NCI-H1105 treated with DMSO at 0.1 percent for 48 hours (cell line): ENCODE results near the gene KCNQ1.
A peak's percentile ranks its signal among the peaks of the same experiment; 100 is the strongest.

ENCODE experiments used
- DNase-seq: peaks from one replicate; lab custom pipeline; 2025; lab: John Stamatoyannopoulos, UW

Gene KCNQ1

DNA sequence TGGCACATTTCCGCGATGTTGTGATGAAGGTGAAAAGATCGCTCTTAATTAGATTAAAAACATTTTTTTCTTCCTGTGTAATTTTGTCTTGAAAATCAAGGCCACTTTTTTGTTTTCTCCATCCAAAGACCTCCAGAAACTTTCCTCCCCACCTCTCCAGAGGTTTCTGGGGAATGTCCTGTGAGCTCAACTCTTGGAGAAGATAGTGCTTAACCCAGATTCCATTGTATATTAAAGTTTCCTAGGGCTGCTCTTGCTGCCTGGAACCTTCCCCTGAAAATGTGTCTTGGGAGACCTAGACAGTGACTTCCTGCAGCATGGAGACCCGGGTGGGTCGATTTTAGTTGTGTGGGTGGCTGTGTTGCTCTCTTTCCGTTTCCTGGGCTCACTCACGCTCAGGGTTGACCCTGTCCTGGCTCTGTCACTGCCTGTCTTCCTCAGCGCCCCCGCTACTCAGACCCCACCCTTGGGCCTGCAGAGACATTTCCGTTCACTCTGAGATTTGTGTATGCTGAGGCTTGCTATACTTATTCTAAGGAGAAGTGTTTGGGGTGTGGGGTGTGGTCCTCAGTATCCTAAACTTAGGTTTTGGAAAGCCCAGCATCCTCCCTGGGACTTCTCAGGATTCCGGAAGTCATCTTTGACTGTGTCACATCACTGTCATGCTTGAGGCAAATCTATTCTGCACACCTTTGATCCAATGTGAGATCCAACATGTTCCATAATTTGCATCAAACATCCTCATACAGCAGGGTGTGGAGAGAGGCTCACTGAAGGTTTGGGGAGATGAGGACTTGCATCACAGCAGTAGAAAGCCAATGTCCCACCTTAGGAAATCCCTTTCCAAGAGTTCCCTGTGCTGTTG is 207.8 kb downstream of the KCNQ1 start:
- DNase-seq, result no peak

DNA sequence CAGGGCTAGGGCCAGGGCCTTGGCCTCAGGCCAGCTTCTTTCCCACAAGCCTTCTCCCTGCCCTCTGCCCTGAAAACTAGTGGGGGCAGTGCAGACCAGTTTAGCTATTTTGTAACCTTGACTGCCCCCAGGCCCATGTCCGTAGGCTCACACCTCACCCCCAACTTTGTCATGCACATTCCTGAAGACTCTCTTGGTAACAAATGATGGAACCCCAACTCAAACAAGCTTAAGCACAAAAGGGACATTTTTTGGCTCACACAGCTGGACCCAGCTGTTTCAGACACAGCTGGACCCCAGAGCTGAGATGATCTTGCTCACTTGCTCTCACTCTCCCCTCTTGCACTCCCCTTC is 208.4 kb downstream of the KCNQ1 start:
- DNase-seq, result no peak

DNA sequence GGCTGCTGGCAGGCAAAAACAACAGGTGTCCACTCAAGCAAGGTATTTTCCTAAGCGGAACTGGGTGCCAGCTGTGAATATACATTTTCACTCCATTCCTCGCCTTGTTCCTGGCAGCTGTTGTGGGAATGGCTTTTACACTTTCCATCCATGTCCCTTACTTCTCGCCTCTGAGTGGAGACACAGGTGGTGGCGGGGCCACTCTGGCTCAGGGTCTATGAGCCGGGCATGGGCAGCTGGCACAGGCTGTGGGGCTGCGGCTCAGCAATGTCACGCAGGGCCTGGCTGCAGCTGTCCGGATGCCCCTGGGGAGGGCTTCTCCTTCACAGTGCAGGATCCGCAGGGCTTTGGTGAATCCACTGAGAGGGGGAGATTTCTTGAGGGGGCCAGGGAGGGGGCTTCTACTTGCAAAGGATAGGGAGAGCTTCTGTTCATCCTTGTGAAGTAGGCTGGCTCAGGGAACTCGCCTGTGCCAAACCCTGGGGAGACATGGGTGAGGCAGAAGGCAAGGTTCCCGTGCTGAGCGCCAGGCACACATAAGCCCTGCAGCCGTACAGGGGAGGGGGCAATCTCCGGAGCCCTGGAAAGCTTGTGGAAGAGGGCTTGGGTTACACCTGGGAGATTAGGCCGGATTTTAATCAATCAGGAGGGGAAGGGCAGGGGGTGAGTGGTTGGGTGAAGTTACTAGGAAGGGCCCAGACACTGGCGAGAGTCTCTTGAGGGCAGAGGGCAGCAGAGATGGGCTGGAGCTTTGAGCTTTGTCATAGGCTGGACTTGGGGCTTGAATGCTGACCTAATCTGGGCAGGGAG is 209.3 kb downstream of the KCNQ1 start:
- DNase-seq, result peak; percentile 65

DNA sequence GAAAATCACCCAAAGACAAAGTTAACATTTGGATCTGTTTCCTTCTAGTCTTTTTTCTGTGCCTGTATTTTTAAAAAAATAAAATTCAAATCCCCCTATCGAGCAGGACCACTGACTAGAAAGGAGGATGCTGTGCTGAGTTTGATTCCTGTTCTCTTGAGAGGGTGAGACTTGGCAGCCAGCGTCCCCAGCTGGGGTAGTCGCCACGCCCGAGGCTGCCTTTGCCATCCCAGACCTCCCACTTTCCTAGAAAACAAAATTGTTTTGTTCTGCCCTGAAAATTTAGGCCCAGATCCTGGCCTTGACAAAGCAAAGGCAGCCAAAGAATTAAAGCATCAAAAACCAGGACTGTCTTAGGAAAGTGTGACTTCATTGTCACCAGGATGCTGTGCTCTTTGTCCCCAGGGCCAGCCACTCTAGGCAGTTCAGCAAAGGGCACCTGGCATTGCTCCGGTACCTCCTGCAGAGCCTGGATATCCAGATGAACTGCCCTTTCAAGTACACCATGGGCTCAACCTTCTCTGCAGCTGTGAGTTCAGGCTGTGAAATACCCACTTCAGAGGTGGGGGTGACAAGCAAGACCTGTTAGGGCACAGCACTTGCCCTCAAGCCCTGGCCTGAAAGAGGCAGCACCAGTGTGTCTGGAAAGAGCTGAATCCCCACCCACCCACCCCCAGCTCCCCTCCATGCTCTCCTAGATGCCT is 210.4 kb downstream of the KCNQ1 start:
- DNase-seq, result no peak

DNA sequence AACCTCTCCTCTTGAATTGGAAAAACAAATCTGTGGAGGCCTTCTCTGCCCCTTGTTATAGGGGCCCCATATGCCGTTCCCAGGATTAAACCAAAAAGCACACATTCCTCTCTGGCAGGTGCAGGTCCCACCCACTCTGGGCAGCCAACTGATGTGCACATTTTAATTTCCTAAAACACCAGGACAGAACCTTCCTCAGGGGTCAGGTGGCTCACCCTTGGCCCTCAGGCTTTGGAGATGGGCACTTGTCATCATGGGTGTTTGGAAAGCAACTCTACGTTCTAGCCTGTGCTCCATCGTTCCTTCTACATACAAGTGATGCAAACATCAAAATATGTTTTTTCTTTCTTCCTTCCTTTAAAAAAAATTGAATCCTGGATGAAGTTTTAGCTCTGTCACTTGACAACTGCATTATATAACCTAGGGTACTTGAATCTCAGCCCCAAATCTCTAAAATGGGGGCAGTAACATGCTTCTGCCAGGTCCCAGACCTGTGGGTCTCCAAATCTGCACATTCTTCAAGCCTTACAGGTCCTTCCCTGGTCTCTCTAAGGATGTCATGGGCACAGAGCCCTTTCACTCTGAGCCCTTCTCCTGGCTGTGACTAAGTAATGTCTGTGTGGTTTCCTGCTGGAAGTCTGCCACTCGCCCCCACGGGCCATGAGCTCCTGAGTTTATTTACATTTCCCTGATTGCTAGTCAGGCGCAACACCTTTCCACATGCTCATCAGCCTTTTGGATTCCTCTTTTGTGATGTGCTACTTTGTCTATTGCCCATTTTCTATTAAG is 211.2 kb downstream of the KCNQ1 start:
- peak; percentile 23 for DNase-seq

DNA sequence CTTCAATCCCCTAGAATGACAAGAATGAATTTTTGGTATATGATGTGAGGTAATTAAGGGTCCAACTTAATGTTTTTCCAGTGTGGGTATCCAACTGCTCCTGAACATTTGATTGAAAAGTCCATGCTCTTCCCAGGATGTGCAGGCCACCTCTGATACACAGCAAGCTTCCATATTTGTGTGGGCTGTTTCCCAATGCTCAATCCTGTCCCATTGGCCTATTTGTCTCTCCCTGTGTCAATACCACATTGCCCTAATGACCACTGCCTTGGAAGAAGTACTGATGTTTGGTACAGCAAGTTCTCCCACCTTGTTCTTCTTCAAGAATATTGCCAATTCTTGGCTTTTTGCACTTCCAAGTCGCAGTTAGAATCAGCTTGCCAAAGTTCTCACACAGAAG is 212.1 kb downstream of the KCNQ1 start:
- no peak for DNase-seq

DNA sequence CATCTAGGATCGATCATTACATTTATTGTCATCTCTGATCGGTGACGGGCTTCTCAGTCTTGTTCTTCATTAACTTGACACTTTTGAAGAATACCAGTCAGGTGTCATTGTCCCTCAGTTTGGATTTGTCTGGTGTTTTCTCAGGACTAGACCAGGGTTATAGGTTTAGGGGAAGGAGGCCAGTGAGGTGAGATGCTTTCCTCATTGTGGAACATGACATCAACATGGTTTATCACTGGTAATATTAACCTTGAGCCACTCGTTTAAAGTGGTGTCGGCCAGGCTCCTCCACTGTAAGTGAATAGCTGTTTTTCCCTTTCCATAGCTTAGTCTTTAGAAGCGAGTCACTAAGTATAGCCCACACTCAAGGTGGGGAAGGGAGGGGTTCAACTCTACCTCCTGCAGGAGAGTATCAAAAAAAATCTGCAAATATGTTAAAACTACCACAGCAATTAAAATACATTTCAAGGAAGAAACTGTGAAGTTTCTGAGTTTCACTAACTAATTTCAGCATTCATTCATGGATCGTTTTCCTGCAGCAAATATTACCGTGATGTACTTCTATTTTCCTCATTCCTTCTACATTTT is 213.0 kb downstream of the KCNQ1 start:
- no peak for DNase-seq

DNA sequence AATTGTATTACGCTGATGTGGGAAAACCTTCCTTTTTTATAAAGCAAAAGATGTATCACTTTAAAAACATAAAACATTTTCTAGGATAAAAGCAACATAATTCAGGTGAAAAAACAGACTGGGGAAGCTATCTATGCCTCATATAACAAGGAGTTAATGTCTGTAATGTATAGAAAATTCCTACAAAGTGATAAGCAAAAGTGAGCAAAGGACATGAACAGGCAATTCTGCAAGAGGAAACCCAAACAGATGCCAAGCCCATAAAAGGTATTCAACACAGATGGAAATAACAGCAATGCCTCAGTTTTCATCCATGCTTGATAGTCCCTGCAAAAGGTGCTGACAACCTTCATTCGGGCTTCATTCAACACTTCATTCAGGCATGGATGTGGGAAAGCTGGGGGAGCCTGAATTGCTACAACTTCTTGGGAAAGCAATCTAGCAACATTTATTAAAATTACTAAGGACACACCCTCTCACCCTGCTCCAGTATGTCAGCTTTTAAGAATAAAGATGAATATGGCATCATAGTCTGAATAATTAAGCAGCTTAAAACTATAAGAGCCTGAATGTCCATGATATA is 215.6 kb downstream of the KCNQ1 start:
- no peak for DNase-seq

DNA sequence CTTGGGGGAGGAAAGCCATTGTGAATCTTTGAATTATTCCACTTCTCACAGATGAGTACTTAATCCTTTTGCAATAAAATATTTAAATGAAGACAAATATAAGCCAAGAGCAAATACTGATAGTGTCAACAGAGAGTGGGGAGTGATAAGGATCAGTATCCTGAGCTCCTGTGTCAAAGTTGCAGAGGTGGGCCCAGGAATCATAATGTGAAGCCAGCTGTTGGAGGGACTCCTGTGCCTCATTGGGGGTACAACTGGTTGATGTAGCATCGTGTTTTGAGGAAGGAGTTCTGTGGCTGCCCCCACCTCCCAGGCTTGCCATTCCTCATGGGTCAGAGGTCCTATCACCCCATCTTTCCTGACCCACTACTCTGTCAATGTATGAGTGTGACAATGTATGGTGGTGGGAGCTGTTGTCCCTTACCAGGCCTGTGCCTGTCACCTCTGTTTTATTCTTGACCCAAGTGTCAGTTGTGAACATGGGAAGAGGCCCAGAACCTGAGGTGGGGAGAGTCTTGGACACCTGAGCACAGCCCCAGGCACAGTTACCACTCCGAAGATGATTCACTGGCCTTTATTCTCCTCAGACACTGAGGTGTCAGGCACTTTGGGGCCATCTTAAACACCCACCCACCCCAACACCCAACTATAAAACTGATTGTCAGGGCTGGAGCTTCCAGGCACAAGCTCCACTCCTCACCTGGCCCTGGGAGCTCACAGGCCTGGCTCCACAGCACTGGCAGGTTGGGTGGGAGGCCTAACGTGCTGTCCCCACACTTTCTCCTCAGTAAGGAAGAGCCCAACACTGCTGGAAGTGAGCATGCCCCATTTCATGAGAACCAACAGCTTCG is 216.6 kb downstream of the KCNQ1 start:
- no peak for DNase-seq

DNA sequence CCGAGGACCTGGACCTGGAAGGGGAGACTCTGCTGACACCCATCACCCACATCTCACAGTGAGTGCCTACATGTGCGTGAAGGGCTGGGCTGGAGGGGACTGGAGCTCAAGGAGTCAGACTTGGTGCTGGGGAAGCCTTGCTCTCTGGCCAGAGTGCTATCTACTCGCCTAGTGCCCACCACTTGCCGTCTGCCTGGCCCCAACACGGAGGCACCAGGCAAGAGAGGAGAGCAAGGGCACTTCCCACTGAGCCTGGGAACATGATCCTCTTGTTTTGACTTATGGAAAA is 217.2 kb downstream of the KCNQ1 start:
- DNase-seq, result no peak

DNA sequence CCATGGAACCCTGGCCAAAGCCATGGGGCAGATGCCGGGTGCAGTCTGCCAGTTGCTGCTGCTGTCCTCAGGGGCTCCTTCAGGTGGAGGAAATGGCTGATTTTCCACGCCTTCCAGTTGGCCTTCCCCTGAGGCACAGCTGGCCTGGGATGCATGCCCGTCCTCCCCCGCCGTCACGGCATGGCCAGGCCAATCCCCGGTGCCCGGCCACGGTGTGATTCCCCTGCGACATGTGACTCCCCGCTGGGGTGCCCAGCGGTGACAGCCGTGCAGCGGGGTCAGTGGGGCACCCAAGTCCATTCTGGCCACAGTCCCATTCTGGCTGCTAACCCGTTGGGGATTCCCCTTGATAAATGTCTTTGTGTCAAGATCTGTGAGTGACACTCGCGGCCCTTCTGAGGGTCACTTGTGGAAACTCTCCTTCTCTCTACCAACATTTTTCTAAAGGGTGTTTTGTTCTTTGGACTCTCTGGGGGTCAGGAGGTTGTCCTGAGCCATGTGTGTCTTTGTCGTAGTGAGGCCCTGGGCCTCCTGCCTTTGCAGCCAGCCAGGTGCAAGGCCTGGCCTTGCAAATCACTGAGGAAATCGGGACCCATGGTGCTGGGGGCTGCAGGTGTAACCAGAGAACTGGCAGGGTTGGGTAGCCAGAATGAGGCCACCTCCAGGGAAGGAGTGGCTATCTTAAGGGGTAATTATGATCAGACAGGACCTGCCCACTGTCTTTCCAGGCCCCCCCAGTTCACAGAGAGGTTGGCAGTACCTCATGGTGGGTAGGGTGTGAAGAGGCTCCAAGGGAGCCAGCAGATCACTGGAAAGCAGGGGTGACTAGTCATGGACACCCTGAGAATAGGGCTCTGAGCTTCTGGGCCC is 217.9 kb downstream of the KCNQ1 start:
- DNase-seq, result no peak

DNA sequence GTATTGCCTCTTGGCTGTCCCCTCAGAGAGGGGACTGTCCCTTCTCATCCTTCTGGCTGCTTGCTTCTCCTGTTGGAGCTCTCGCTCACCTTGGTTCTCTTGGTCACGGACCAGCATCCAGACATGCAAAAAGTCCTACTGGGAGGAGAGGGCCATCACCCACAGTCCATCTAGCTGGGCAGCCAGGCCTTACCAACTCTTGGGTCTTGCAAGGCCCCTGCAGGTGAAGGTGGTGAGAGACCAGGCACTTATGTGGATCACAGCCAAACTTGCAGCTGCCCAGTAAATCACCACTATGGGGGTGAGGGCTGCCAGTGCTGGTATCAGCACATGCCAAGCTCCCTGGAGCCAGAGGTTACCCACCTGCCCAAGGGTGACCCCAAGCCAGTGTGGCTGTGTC is 218.7 kb downstream of the KCNQ1 start:
- DNase-seq, result no peak

DNA sequence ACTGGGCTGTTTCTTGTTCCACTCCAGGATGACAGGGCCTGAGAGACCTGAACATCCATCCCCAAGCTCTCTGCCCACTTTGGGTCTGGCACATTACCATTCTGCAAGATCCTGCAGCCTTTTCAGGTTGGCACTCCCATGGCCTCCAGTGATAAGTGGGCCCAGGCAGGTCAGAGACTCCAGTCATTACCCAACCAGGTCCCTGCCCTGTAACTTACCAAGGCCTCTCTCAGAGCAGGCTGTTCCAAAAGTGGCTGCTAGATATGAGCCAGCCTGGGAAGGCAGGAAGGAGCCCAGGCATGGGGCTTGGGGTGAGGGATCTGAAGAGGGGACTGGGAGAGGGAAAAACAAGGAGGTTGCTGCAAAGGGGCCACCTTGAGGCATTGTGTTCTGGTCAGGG is 219.1 kb downstream of the KCNQ1 start:
- DNase-seq, result no peak

DNA sequence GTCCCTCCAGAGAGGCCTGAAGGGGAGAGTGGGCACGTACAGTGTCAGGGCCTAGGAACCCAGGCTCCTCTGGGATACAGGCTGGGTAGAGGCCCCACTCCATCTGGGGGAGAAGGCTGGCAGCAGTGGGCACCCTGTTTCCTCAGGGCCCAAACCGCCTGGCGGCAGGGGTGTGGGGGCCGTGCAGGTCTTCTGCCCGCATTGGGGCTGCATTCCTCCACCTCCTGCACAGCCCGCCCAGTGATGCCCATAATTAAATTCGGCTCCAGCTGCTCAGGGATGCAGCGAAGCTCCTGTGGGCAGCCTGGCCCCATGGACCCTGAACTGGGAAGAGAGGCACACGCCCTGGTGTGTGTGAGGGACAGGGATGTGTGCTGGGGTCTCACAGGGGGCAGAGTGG is 219.6 kb downstream of the KCNQ1 start:
- DNase-seq, result no peak

DNA sequence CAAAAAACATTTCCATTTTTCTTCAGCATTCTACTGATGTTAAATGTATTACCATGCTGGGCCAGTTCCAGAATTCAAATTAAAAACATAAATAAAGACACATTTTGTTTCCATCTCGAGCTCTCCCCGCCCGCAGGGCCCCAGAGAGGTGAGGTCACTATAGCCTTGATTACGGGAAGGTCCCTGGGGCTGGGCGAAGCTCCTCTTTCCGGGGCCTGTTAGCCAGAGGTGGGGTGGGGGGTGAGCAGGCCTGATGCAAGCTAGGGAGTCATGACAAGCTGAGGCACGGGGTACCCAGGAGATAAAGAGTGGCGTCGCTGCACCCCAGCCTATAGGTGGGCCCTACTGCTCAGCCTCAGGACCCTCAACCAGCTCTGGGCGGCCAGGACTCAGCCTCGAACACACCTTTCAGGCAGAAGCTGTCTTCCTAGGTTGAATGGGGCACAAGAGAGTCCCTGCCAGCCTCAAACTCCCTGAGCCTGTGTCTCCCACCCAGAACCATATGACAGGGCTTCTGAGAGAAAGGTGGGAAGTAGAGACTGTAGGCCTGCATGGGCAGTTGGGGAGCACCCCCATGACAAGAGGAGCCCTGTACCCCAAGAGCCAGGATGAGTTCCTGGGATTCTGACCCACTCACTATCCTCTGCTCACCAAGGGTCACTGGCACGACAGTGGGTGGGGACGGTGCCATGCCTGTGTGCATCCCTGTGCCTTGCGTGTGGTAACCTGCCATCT is 220.2 kb downstream of the KCNQ1 start:
- DNase-seq, result no peak

DNA sequence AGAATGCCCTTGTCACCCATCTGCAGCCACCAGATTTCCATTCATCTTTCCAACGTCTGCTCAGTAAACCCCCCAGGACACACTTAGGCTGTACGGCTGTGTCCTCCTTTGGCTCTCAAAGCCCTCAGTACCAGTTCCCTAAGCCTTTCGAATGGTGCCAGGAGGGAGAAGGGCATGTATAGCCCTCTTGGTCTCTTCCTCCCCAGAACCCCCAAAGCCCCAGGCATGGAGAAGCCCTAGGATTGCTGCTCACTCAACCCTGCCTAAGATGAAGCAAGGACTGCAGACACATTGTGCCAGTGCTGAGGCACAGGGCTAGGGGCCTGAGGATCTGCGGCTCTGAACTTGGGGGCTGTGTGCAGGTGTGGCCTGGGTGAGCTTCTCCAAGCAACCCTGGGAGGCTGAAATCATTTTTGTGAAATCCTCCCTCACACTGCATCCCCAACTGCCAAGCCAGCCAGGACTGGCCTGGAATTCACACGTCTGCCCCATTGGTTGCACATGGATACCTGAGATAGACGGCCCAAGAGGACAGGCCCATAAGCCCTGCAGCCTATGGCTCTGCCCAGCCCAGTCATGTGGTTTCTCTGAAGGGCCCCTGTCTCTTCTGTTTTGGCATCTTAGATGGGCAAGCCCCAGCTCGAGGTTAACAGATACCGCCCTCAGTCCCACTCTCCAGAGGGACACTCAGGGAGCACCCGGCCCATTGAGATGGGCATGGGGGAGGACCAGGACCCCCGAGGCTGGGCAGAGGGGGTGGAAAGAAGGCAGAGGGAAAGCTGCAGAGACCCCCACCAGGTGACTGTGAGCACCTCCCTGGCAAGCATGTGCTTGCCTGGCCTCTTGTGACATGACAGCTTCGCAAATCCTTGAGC is 221.0 kb downstream of the KCNQ1 start:
- no peak for DNase-seq

DNA sequence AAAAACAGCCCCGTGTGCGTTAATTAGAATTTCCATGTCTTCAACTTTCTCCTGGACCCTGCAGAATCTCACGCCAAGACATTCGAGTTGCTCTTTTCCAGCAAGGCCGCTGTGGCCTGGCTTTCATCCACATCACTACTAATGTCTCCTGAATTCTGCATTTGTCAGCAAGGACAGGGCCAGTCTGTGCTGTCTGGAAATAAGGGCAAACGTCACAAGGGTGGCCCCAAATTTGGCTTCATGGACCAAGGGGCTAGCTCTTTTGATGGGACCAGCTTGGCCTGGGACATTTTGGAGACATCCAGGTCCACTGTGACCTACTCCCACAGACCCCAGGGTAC is 221.6 kb downstream of the KCNQ1 start:
- no peak for DNase-seq
